ENCODE measurements around the gene SWAP70.

SWAP70 gene

GRCh38 chr11:9761441-9761945 is 97.6 kb downstream of the SWAP70 start:
- no peak for ATAC-seq (ENCODE audit: low read depth)
- H3K27ac ChIP-seq (ENCODE audit: poor library complexity, severe bottlenecking): no peak overlapping the region
- H3K27me3 ChIP-seq (ENCODE audit: insufficient read depth, poor library complexity, severe bottlenecking): no peaks in the 10 kb centered on the region
- H3K36me3 ChIP-seq (ENCODE audit: low read depth): no peaks in the 10 kb centered on the region
- no peak for TF ChIP-seq CTCF (IDR thresholded peaks at IDR 0.05; ENCODE audit: poor library complexity, severe bottlenecking)
- H3K4me1 ChIP-seq (ENCODE audit: insufficient read depth, poor library complexity, severe bottlenecking): peaks cover 20% of the 10 kb centered on the region
- no peaks in the 10 kb centered on the region for H3K9me3 ChIP-seq (ENCODE audit: severe bottlenecking)
- no peak for DNase-seq (ENCODE audit: low spot score)
- no peak overlapping the region for H3K4me3 ChIP-seq (ENCODE audit: severe bottlenecking)

DNA sequence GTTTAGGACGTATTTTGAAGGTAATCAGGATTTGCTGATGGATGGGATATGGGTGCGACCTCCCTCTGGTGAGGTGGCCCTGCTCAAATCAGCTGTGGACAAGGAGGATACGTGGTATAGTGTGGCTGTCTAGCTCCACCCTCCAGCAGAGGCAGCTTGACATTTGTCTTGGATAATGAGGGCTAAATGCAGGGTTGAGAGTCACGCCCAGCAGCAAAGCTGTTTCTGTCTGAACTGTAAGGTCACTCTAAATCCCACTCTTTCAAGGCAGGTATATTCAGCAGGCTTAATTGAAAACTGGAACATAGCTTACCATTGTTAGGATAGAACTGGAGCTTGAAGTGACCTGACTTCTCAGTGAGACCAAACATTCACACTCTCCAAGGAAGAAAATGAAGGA is 98.7 kb downstream of the SWAP70 start:
- Histone ChIP-seq H3K4me3 (ENCODE audit: severe bottlenecking) (no peak overlapping the region), H3K27me3 (ENCODE audit: insufficient read depth, poor library complexity, severe bottlenecking) (no peaks in the 10 kb centered on the region), H3K27ac (ENCODE audit: poor library complexity, severe bottlenecking) (no peak overlapping the region), H3K4me1 (ENCODE audit: insufficient read depth, poor library complexity, severe bottlenecking) (peaks cover 16% of the 10 kb centered on the region), H3K9me3 (ENCODE audit: severe bottlenecking) (no peaks in the 10 kb centered on the region), H3K36me3 (ENCODE audit: low read depth) (no peaks in the 10 kb centered on the region)
- no peak for ATAC-seq (ENCODE audit: low read depth)
- TF ChIP-seq CTCF (IDR thresholded peaks at IDR 0.05; ENCODE audit: poor library complexity, severe bottlenecking): no peak
- no peak for DNase-seq (ENCODE audit: low spot score)

DNA sequence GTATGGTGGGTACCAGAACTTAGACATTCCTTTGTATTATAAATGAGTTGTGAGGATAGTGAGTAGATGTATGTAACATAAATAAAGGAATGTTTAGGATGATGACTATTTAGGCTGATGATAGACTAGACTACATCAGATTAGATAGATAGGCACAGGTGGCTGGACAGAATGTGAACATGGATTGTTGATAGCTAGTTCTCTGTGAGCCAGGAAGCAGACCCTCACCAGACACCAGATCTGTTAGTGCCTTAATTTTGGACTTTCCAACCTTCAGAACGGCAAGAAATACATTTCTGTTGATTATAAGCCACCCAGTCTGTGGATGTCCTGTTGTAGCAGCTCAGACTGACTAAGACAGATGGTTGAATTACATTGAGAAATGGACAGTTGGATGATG is 99.4 kb downstream of the SWAP70 start:
- Histone ChIP-seq H3K4me1 (ENCODE audit: insufficient read depth, poor library complexity, severe bottlenecking) (peaks cover 14% of the 10 kb centered on the region), H3K9me3 (ENCODE audit: severe bottlenecking) (no peaks in the 10 kb centered on the region), H3K4me3 (ENCODE audit: severe bottlenecking) (no peak overlapping the region), H3K27me3 (ENCODE audit: insufficient read depth, poor library complexity, severe bottlenecking) (no peaks in the 10 kb centered on the region), H3K36me3 (ENCODE audit: low read depth) (no peaks in the 10 kb centered on the region), H3K27ac (ENCODE audit: poor library complexity, severe bottlenecking) (no peak overlapping the region)
- TF ChIP-seq CTCF (IDR thresholded peaks at IDR 0.05; ENCODE audit: poor library complexity, severe bottlenecking): no peak
- ATAC-seq (ENCODE audit: low read depth): no peak
- no peak for DNase-seq (ENCODE audit: low spot score)

DNA sequence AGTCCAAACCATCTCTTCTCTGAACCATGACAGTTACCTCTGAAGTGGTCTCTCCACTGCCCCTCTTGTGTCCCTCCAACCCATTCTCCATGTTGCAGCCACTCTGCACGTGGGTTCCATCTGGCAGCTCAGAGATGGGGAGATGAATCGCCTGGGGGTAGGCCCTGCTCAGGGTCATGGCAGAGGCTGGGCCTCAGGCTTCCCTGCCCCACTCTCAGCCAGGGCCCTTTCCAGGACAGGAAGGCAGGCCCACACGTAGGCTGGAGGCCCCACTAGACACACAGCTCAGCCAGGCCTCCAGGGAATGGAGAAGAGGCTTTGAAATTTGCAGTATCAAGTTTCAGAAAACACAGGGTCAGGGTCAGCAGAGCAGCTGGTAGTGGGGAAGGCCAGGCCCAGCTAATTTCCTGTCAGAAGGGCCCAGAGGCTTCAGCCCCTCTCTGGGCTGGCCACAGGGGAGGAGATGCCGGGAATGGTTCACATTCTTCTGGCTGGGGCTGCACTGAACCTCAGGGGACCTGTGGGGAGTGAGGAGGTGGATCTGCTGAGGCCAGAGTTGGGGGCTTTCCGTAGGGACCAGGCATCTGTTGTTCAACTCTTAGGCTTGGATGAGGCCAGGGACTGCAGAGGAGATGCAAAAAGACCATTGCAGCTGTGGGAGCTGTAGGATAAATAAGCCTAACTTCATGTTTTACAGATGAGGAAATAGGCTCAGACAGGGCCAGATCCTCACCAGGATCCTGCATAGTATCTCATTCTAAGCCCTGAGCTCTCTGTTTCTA is 101.6 kb downstream of the SWAP70 start:
- Histone ChIP-seq H3K9me3 (ENCODE audit: severe bottlenecking) (no peaks in the 10 kb centered on the region), H3K4me3 (ENCODE audit: severe bottlenecking) (no peak overlapping the region), H3K27me3 (ENCODE audit: insufficient read depth, poor library complexity, severe bottlenecking) (no peaks in the 10 kb centered on the region), H3K27ac (ENCODE audit: poor library complexity, severe bottlenecking) (no peak overlapping the region), H3K4me1 (ENCODE audit: insufficient read depth, poor library complexity, severe bottlenecking) (no peaks in the 10 kb centered on the region), H3K36me3 (ENCODE audit: low read depth) (no peaks in the 10 kb centered on the region)
- DNase-seq (ENCODE audit: low spot score) (no peak), ATAC-seq (ENCODE audit: low read depth) (no peak; the same call in 2 of the 3 replicates)
- no peak for TF ChIP-seq CTCF (IDR thresholded peaks at IDR 0.05; ENCODE audit: poor library complexity, severe bottlenecking)

- no peak for DNase-seq (ENCODE audit: low spot score)
- Histone ChIP-seq H3K4me3 (ENCODE audit: severe bottlenecking) (no peak overlapping the region), H3K36me3 (ENCODE audit: low read depth) (no peaks in the 10 kb centered on the region), H3K27me3 (ENCODE audit: insufficient read depth, poor library complexity, severe bottlenecking) (no peaks in the 10 kb centered on the region), H3K27ac (ENCODE audit: poor library complexity, severe bottlenecking) (no peak overlapping the region), H3K4me1 (ENCODE audit: insufficient read depth, poor library complexity, severe bottlenecking) (peaks cover 2% of the 10 kb centered on the region), H3K9me3 (ENCODE audit: severe bottlenecking) (no peaks in the 10 kb centered on the region)
- ATAC-seq (ENCODE audit: low read depth): no peak
- no peak for TF ChIP-seq CTCF (IDR thresholded peaks at IDR 0.05; ENCODE audit: poor library complexity, severe bottlenecking)
These were observed 105.7 kb downstream of the SWAP70 start for GRCh38 chr11:9769621-9770020.
